ENCODE data around the gene SCMH1.

The SCMH1 gene

DNA sequence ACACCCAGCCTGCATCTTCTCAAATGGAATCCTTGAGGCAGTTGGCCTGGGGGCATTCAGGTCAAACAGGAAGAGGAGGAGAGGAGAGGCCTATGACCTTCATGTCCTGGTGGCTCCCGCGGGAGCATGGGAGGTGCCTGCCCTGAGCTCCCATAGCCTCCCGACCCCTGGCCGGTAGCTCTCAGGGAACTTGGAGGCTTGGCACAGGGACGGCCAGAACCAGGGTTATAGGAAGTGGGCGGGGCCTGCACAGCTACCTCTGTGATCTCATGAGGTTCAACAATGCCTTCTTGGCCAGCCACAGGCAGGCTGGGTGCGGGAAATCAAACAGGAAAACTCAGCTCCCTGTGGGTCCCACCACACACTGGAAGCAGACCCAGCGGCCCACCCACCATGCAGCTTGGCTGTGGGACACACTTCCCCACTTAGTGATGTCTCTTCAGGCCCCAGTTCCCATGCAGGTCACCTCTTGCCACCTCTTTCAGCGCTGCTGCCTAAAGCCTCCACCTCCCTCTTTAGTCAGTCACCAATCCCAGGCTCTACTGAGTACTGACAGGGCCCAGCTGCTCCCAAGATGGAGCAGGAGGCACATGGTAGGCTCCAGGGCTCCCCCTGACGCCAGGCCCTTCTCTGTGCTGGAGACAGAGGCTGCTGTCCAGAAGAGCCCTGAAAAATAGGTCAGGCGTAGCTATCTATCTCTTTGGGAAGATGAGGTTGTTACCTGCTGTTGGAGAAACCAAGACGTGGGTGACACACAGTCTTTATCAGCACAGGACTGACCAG, 220.4 kb downstream of the SCMH1 start, which contains the start of gene SLFNL1:
TSS of gene SLFNL1 (minus strand) at position 200 of the 783 bp plus-strand sequence. CDS start 1,065 bp downstream, outside the sequence.
- DNase-seq = no peak

DNA sequence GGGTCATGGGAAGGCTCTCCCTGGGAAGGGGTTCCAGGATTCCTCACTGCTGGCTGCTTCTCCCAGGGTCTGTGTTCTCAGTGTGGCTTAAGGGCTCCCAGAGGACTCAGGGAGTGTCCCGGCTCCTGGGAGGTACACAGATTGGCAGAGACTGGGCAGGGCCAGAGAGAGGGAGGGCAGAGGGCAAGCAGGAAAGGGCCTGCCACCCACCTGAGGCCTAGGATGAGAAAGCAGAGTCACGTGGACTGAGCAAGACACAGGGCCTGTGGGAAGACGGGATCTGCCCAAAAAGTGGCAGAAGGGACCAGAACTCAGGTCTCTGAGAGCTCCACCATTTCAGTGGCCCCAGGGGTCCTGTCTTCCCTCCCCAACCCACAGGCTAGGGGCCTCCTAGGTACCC, 221.5 kb downstream of the SCMH1 start:
- DNase-seq = no peak

DNA sequence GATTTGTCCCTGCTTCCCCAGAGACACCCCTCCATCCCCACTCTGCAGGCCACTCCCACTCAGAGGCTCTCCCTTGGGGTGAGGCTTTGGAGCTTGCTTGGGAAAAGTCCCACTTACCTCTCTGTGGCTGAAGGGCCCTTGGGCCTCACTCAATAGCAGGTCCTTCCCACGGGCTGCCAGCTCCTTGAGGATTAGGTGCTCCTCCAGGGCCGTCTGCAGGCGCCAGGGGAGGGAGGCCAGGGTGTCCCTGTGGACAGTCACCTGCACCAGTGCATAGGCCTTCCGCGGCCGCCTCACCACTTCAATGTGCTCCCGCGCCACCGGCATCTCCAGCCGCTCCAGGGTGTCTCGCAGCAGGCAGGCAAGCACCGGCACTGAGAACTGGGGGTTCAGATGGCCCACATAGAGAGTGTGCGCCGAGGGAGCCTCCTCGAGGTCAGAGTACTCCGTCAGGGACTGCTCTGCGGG, 222.0 kb downstream of the SCMH1 start:
- no peak for DNase-seq

DNA sequence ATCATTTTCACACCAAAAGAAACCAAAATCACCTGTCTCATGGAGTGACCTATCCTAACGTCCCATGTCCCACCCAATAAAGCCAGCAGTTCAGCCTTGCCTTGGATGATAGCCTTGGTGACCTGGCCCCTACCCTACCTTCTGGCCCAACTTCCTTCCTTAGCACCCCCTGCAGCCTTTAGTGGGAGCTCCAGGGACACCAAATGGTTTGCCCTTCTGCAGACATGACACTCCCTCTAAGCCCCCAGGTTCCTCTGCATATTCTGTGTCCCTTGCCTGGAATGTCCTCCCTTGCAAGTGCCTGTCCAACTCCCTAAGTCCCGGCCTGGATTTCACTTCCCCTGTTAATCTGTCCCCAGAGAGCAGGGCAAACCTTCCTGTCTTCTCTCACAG, 222.8 kb downstream of the SCMH1 start:
- DNase-seq = no peak

DNA sequence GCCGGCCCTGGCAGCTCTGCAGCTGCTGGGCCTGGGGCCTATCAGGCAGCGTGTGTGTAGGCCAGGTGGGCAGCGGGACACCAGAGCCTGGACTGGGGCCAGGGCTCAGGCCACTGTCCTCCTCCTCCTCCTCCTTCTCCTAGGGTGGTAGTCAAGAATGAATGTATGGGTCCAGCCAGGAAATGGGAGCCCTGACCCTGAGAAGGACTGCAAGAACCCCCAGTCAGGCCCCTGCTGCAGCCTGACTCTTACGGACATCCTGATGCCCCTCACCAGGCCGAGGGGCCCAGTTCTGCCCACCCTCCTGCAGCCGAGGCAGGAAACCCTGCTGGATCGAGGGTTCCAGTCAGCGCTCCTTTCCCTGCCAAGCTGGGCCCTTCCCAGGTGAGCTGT, 224.1 kb downstream of the SCMH1 start:
- DNase-seq = no peak

DNA sequence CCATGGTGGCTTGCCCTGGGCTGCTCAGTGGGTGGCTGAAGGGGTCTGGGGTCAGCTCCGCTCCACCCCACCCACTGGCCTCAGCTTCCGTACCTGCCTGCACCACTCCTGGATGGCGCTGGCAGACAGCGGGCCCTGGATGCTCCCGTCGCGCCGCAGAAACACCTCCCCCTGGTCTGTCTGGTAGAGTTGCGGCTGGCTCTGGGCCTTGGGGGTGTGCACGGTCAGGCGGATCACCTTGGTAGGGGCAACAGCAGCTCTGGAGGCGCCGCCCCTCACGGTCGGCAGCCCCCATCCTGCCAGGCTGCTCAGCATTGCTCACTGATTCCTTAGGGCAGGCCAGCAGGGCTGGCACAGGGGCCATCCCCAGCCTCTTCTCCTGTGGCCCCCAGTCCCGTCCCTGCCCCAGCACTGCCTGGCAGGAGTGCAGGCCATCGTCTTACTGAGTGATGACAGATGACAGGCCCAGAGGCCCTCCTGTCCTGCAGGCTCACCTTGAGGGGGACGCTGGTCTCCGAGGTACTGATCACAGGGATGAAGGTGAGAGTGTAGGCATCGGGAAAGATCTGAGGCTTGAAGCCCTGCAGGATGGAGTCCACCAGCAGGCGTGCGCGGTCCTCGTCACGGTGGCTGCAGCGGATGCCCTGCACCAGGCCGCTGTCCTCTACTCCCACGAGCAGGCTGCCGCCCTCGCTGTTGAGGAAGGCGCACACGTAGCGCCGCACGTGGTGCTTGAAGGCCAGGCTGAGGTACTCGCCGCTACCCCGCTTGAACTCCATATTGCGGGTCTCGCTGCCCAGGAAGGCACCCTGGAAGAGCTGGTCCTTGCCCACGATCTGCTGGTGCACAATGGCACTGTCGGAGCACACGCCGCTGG, 224.7 kb downstream of the SCMH1 start:
- DNase-seq = no peak

DNA sequence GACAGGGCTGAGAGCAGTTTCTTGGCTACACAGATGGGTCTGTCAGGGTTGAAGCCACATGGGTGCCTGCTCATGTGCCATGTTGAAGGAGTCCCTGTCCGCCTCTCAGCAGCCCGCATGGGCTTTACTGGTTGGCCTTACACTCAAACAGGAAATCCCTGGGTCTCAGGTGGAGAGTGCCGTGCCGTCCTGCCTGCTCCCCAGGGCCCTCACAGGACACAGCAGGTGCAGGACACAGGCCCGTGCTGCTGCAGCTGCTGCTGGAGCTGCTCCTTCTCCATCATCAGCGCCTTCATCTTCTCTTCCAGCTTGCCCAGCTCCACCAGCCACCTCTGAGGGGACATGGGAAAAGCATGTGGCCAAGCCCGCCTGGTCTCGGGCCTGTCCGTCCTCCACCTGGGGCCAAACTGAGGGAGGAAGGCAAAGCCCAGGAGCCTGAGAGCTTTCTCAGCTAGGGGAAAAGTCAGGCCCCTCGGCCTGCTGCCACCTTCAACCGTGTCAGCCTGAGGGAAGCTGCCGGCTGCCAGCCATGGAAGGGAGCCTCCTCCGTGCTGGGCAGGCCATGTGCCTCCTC, 226.1 kb downstream of the SCMH1 start:
- no peak for DNase-seq

DNA sequence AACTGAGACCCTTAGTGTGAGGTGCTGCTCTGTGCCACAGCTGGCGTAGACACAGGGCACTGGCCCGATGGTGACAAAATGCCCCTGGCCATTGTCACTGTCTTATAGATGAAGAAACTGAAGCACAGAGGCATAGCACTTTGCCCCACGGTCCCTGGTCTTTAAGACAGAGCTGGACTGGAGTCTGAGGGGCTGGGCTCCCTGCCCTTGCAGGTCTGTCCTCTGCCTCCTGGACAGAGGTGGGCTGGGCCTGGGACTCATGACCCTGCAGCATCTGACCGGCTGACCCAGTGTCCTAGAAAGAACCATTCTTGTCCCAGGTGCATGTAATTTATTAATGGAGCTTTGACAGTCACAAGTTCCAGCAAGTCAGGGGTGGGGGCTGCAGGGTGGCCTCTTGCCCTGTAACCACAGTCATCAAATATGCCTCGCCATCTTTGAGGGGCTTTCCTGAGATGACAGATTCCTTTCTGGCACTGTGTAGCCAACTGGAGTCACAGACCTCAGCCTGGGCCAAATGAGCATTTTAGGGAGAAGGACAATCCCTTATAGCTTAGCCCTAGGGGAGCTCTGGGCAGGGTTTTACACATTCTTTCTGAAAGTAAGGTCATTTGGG, 226.7 kb downstream of the SCMH1 start:
- DNase-seq = no peak

DNA sequence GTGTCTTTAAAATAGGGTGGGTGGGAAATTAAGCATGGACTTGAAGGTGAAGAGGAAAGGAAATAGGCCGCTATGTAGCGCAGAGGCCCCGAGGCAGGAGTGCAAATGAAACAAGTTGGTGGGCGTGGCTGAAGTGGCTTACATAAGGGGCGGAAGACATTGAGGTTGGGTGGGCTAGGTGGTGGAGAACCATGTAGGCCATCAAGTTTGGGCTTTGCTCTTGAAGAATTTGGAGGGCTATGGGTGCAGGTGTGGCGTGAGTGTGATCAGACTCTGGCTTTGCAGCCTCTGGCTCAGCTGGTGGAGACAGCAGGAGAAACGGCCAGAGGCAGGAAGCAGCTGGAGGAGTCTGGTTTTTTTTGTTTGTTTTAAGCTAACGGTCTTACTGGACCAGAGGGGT, 227.2 kb downstream of the SCMH1 start:
- no peak for DNase-seq

DNA sequence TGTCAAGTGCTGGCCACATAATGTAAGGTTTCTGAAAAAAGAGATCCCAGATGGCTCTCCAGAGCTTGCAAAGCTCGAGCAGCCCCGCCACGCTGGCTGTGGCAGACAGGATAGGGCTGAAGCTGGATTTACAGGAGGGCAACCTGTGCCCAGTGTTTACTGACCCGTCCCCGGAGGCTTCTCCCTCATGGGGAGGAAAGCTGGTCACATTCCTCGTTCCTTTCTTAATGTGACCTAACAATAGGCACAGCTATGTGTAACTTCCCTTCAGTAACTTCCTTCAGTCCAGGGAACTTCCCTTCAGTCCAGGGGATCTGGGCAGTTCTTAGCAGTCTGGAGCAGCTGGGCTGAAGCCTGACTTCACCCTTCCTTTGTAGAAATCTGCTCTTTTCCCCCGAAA, 228.3 kb downstream of the SCMH1 start:
- no peak for DNase-seq

DNA sequence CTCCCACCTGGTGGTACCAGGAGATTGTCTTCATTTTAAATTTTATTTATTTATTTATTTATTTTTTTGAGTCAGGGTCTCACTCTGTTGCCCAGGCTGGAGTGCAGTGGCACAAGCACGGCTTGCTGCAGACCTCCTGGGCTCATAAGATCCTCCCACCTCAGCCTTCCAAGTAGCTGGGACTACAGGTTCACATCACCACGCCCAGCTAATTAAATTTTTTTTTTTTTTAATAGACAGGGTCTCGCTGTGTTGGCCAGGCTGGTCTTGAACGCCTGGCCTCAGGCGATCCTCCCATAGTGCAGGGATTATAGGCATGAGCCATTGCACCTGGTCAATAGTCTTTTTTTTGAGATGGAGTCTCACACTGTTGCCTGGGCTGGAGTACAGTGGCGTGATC, 229.1 kb downstream of the SCMH1 start:
- DNase-seq = no peak

DNA sequence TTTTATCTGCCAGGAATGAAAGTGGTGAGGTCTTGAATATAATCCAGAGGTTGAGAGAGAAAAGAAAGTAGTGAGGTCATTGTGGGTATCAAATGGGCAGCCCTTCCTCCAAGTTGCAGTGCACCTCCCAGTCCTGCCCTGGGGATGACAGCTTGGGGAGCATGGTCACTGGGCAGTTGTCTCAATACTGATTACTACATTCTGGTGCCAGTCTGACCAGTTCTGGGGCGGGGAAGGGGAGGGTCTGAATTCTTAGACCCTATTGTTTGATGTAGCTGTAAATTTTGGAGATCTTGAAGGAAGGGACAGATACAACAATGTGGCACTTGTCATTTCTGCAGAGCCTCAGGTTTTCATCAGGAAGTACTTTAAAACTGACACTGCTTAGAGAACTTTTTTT, 231.8 kb downstream of the SCMH1 start:
- no peak for DNase-seq

DNA sequence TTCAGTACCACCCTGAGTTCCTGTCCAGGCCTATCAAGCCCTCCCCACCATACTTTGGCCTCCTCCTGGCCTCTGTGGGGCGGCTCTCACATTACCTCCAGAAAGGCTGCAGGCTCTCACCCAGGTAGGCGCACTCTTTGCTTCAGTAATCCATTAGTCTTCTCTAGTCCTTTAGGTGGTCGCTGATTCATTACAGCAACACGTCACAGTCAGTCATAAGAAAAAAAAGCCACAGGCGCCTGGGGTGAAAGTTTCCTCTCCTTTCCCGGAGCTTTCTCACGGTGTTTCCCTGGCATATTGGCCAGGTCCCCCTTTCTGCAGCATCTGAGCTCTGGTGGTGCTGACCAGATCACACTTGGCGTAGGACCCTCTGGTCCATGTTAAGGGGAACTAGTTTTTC, 232.6 kb downstream of the SCMH1 start:
- DNase-seq = no peak

DNA sequence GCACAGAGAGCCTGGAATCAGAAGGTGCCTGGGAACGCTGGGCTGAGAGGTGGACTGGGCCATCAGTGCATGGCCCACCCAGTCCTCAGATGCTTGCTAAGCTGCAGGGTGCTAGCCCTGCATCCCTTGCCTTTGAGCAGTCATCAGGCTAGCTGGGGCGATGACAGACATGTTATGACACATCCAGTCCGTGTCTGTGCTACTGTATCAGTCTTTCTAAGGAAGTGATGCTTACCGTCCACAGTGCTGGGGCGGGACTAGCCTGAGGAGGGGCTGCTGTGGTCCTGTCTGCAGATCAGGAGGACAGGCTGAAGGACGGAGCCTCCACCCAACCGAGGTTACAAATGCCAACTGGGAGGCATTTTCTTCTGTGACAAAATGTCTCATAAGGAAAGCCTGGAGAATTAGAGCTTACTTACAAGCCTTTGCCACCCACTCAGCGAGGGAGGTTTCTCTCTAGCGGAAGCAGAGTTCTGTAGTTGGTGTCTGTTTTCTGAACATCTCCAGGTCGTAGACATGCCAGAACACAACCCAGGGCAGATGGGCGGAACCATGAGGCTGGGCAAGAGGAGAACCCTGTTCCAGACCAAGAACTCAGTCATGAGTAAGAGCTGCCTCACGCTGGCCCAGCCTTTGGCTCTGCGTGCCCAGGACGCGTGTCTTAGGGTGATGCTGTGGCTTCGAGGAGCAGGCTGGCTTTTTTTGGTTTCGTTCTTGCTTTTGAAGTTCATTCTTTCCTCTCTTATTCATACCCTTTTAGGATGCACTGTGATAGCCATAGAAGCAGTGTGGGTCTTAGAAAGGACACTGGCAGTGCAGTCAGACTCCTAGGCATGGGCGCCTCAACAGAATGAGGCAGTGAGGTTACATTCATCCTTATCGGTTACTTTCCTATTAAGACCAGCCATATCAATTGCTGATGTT, 234.9 kb downstream of the SCMH1 start:
- DNase-seq = no peak

DNA sequence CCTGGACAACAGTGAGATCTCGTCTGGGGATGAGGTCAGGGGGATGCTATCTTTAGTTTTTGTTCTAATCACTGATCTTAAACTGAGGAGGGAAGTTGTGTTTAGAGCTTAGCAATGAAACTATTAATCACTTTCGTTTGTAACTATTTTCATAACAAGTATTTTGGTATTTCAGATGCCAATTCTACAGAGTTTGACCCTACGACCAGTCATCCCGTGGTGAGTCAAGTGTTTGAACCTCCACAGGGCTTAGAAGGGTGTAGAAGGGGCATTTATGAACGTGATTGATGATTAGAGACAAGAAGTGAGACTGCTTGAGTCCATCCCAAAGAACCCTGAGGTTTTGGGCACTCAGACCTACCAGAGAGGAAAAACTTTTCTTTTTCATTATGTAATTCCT, 236.2 kb downstream of the SCMH1 start:
- DNase-seq = no peak

DNA sequence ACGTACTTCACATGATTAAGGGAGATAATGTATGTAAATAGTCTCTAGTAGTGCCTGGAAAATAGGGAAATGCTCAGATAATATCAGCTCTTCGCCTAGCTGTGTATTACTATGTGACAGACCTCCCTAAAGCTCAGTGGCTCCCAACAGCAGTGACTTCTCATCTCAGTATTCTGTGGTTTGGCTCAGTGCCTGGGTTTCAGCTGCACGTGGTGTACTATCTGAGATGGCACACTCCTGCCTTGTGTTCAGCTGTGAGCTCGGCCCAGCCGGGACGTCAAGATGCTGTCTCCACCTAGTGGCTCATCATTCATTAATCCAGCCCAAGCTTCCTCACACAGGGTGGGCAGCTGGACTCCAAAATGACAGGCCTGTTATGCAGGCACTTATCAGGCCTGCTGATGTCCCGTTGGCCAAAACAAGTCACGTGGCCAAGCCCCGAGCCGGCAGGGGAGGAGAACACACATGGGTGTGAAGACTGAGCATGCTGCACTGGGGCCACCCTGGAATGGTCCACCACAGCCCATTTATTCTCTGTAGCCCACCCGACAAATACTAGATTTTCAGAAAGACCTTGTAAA, 238.4 kb downstream of the SCMH1 start:
- DNase-seq = peak; percentile 88

DNA sequence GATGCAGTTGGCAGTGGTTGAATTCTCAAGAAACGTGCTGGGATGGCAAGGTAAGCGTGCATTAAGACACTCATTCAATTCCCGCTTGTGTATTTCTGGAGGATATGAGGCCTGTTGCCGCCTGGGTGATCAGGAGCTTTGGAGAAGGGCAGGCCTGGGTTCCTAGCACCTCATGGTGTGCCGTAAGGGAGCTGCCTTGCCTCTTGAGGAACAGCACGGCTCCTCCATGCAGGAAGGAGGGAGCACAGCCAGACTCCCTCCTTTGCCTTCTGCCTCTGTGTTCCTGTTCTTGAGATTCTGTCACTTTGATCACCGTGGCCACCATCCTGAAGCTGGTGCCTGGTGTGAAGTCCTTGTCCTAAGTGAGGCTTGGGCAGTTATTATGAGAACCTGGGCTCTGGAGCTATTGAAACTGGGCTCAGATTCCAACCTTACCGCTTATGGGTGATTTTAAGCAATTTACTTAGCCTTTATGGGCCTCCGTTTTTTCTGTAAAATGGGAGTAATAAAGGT, 238.9 kb downstream of the SCMH1 start:
- DNase-seq = no peak

DNA sequence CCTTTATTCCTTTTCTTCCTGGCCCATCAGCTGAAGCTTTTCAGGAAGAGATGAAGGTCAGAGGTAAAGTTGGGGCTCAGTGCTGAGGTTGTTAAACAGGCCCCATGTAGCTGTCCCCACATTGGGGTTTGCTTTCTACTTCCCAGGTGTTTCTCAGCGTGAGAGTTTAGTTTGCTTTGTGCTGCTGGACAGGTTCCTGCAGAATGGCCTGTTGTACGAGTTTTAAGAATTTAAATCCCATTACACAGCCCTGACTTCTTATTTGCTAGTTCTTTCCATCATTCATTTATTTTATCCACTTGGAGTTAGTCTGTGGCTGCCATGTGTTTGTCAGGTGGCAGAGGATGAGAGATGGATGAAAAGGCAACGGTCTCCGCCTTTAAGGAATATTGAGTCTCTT, 243.4 kb downstream of the SCMH1 start:
- DNase-seq = no peak

DNA sequence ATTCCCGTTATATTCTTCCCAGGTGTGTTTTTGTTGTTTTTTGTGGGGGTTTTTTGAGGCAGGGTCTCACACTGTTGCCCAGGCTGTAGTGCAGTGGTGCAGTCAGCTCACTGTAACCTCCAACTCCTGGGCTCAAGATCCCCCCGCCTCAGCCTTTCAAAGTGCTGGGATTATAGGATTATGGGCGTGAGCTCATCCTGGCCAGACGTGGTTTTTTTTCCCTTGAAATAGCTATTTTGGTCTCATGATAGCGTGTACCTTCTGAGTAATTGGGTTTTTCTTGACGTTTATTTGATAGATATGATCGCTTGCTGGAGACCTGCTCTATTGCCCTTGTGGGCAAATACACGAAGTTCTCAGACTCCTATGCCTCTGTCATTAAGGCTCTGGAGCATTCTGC, 245.0 kb downstream of the SCMH1 start:
- DNase-seq = no peak

DNA sequence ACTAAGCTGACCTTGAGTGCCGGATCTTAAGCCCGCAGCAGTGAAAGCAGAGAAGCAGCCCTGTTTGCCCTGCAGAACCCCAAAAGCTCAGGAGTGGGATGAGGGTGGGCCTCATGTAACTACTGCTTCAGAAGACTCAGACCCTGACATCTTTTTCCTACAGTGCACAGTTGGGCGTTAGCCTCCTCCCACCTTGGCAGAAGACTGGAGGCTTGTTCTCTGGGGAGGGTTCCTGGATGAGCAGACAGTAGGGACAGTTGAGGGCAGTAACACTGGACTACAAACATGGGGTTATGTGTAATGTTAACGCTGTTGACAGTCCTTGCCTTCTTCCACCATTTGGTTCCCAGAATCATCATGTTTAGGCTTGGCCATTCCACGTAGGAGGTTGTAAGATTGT, 253.0 kb downstream of the SCMH1 start:
- DNase-seq = no peak

DNA sequence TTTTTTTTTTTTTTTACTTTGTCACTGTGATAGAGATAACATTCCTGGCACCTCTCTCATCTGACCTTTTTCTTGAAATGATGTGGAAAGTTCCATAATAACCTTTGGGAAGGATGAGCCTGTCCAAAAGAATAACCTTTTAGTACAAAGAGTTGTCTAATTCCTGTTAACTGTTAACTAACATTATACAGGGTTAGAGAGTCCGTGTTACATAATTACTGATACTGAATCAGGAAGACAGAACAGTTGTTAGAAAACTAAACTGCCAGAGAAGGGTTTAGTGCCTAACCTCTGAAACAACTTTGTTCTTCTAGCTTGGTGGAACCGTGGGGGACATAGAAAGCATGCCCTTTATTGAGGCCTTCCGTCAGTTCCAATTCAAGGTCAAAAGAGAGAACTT, 253.8 kb downstream of the SCMH1 start:
- DNase-seq = no peak
